T-helper 17 cell (primary cell): Measurements from ENCODE around the gene FAM163B. TPM values are rescaled to one million over a fixed set of nuclear protein-coding genes. Genes with fewer than 3 reads are reported as not detected.
"Not testable (repeated sequence)": the region's sequence is repeated elsewhere in the genome, so short reads cannot be mapped to it uniquely, and the experiment has no call there.

ENCODE experiments used
- ATAC-seq: fragments of 150-1000 bp; cut with Tn5 transposase; 2 replicates; pipeline ENCODE4 v1.10.0; 2021; ENCODE audit warnings: mild to moderate bottlenecking, moderate library complexity
- DNase-seq, 3 donors: peaks; one replicate each; pipeline versions ENCODE4 v3.0.0 to v3.0.0-alpha.2; 2020 to 2021
- H3K9me3 ChIP-seq: one replicate; pipeline ENCODE4 v1.7.0; 2013; ENCODE audit warnings: low read length, mild to moderate bottlenecking; ENCODE audit not compliant: control insufficient read depth, poor library complexity, severe bottlenecking
- H3K27ac Mint-ChIP-seq: one replicate; pipeline ENCODE4 v1.8.0; 2022; ENCODE audit warnings: mild to moderate bottlenecking, moderate library complexity, mixed read lengths
- H3K27me3 Mint-ChIP-seq: one replicate; pipeline ENCODE4 v1.8.0; 2022; ENCODE audit warnings: mixed read lengths
- H3K36me3 Mint-ChIP-seq: one replicate; pipeline ENCODE4 v1.8.0; 2022; ENCODE audit warnings: low read depth, mixed read lengths
- H3K4me1 Mint-ChIP-seq: one replicate; pipeline ENCODE4 v1.8.0; 2022; ENCODE audit warnings: mild to moderate bottlenecking, mixed read lengths
- H3K4me3 Mint-ChIP-seq: one replicate; pipeline ENCODE4 v1.8.0; 2022; ENCODE audit warnings: mild to moderate bottlenecking, moderate library complexity, mixed read lengths
- total RNA-seq, 4 donors: library from RNA in 2 of 4; stranded (reverse) in 2 of 4; gene quantifications; one replicate each; pipeline ENCODE4 v1.2.3 and lab custom pipeline; 2022 to 2026

Gene FAM163B
- total RNA-seq, 2 donors from 2014 or later: not detected

GRCh38 chr9:133568186-133568585 lies 41.0 kb downstream of the FAM163B start:
- DNase-seq (no peak), ATAC-seq (no peak)
- Mint-ChIP-seq H3K4me3 (no peak overlapping the region), H3K36me3 (peaks cover 3% of the 10 kb centered on the region), H3K4me1 (peaks cover 4% of the 10 kb centered on the region), H3K27ac (no peak overlapping the region), H3K27me3 (peaks cover 10% of the 10 kb centered on the region)
- no peaks in the 10 kb centered on the region for H3K9me3 ChIP-seq

GRCh38 chr9:133566817-133567216 lies 42.4 kb downstream of the FAM163B start:
- Mint-ChIP-seq H3K4me3 (no peak overlapping the region), H3K27ac (no peak overlapping the region)

GRCh38 chr9:133566382-133566781 lies 42.8 kb downstream of the FAM163B start:
- ATAC-seq (no peak), DNase-seq (no peak)
- no peak overlapping the region for H3K4me3 Mint-ChIP-seq
- peaks cover 7% of the 10 kb centered on the region for H3K27me3 Mint-ChIP-seq
- H3K27ac Mint-ChIP-seq: no peak overlapping the region
- H3K9me3 ChIP-seq: no peaks in the 10 kb centered on the region
- H3K4me1 Mint-ChIP-seq: peaks cover 4% of the 10 kb centered on the region
- peaks cover 3% of the 10 kb centered on the region for H3K36me3 Mint-ChIP-seq

More at GRCh38 chr9:133566817-133567216, 42.4 kb downstream of the FAM163B start:
- H3K4me1 Mint-ChIP-seq: peaks cover 4% of the 10 kb centered on the region
- H3K9me3 ChIP-seq: no peaks in the 10 kb centered on the region
- ATAC-seq (no peak), DNase-seq (no peak)
- peaks cover 7% of the 10 kb centered on the region for H3K27me3 Mint-ChIP-seq
- peaks cover 3% of the 10 kb centered on the region for H3K36me3 Mint-ChIP-seq

DNA sequence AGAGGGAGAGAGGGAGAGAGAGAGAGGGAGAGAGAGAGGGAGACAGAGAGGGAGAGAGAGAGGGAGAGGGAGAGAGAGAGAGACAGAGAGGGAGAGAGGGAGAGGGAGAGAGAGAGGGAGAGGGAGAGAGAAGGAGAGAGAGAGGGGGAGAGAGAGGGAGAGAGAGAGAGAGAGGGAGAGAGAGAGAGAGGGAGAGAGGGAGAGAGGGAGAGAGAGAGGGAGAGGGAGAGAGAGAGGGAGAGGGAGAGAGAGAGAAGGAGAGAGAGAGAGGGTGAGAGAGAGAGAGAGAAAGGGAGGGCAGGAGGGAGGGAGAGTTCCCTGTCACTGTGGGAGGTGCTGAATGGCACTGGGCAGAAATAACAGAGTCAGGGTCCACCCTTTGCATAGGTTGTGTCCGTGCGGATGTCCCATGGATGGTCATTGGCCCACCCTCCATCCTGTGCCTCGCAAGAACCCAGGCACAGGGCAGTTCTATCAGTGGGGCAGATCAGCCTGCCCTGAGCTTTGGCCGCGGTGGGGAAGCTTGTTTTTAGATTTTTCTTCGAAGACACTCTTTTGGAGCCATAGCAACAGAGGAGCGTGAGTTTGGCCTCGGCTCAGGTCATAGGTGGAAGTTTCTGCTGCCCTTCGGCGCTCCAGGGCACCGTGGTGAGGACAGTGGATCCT lies 44.6 kb downstream of the FAM163B start:
- DNase-seq (no peak), ATAC-seq (no peak)
- H3K9me3 ChIP-seq: no peaks in the 10 kb centered on the region
- H3K27ac Mint-ChIP-seq: peak overlapping the region; percentile 6
- peaks cover 12% of the 10 kb centered on the region for H3K27me3 Mint-ChIP-seq
- peaks cover 4% of the 10 kb centered on the region for H3K4me1 Mint-ChIP-seq
- no peak overlapping the region for H3K4me3 Mint-ChIP-seq
- peaks cover 3% of the 10 kb centered on the region for H3K36me3 Mint-ChIP-seq

- DNase-seq, H3K4me1 Mint-ChIP-seq, H3K36me3 Mint-ChIP-seq, ATAC-seq, H3K4me3 Mint-ChIP-seq, H3K9me3 ChIP-seq: not testable (repeated sequence)
- H3K27ac Mint-ChIP-seq: peak overlapping the region; percentile 6
- peaks cover 11% of the 10 kb centered on the region for H3K27me3 Mint-ChIP-seq
These were observed 45.4 kb downstream of the FAM163B start for GRCh38 chr9:133563814-133564213.

- ATAC-seq: no peak
- peaks cover 6% of the 10 kb centered on the region for H3K4me1 Mint-ChIP-seq
- H3K27ac Mint-ChIP-seq: peak overlapping the region; percentile 6
These were observed 45.8 kb downstream of the FAM163B start for GRCh38 chr9:133563291-133563796.

GRCh38 chr9:133562611-133563290 lies 46.4 kb downstream of the FAM163B start:
- ATAC-seq (no peak), DNase-seq (no peak)
- Mint-ChIP-seq H3K27ac (peak overlapping the region; percentile 6), H3K27me3 (peaks cover 19% of the 10 kb centered on the region), H3K4me3 (no peak overlapping the region), H3K36me3 (no peaks in the 10 kb centered on the region), H3K4me1 (peaks cover 6% of the 10 kb centered on the region)
- no peaks in the 10 kb centered on the region for H3K9me3 ChIP-seq

More at GRCh38 chr9:133563291-133563796, 45.8 kb downstream of the FAM163B start:
- Mint-ChIP-seq H3K36me3 (no peaks in the 10 kb centered on the region), H3K4me3 (no peak overlapping the region), H3K27me3 (peaks cover 14% of the 10 kb centered on the region)
- DNase-seq: no peak
- no peaks in the 10 kb centered on the region for H3K9me3 ChIP-seq

DNA sequence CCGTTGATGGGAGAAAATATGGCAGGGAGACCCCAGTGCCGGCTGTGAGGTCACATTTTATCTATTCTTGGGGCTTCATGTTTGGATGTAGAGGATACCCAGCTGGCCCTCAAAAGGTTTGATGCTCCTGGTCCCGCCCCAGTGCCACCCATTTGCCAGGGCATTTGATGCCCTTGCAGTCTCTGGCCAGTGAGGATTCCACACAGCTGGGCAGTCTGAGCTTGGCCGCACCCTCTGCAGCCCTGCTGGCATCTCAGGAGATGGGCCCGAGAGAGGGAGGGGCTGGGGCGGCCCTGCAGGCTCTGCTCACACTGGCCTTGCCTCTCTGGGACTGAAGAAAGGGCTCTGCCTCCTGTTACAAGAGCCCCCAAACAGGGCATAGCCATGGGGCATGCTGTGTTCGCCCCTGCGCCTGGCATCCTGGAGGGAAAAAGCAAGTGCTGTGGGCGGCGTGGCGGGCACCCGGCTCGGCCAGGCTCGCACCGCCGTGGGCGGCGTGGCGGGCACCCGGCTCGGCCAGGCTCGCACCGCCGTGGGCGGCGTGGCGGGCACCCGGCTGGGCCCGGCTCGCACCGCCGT lies 47.1 kb downstream of the FAM163B start:
- no peak for DNase-seq
- no peaks in the 10 kb centered on the region for H3K9me3 ChIP-seq
- H3K4me1 Mint-ChIP-seq: peaks cover 6% of the 10 kb centered on the region
- H3K36me3 Mint-ChIP-seq: no peaks in the 10 kb centered on the region
- H3K27ac Mint-ChIP-seq: no peak overlapping the region
- H3K27me3 Mint-ChIP-seq: peaks cover 21% of the 10 kb centered on the region
- no peak for ATAC-seq
- no peak overlapping the region for H3K4me3 Mint-ChIP-seq

- H3K4me1 Mint-ChIP-seq: peaks cover 6% of the 10 kb centered on the region
- no peak overlapping the region for H3K27ac Mint-ChIP-seq
- H3K9me3 ChIP-seq: no peaks in the 10 kb centered on the region
- no peaks in the 10 kb centered on the region for H3K36me3 Mint-ChIP-seq
- DNase-seq: no peak
- ATAC-seq: no peak
- peaks cover 25% of the 10 kb centered on the region for H3K27me3 Mint-ChIP-seq
- no peak overlapping the region for H3K4me3 Mint-ChIP-seq
These were observed 48.2 kb downstream of the FAM163B start for GRCh38 chr9:133560944-133561343.

DNA sequence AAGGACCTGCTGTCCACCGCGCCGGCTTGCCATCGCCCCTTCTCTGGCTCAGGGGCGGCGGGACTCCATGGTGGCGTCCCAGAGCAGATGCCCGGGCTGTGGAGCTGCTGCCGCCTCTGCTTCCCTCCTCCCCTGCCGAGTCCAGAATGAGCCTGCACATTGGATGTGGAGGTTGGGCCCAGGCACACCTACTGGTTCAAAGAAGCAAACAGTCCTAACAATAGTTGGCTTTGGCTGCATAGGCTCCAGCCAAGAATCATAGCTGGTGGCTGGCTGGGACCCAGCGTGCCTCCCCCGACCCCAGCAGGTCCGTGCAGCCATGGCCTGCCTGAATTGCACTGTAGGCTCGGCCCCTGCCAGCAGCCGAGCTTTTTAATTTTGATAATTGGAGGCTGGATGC lies 48.9 kb downstream of the FAM163B start:
- Mint-ChIP-seq H3K27me3 (peaks cover 31% of the 10 kb centered on the region), H3K27ac (no peak overlapping the region), H3K4me3 (no peak overlapping the region), H3K36me3 (no peaks in the 10 kb centered on the region), H3K4me1 (peaks cover 6% of the 10 kb centered on the region)
- DNase-seq (no peak), ATAC-seq (no peak)
- H3K9me3 ChIP-seq: no peaks in the 10 kb centered on the region

GRCh38 chr9:133558191-133559126 lies 50.7 kb downstream of the FAM163B start:
- Mint-ChIP-seq H3K36me3 (no peaks in the 10 kb centered on the region), H3K4me1 (peaks cover 4% of the 10 kb centered on the region), H3K27me3 (peaks cover 32% of the 10 kb centered on the region), H3K27ac (peak overlapping the region; percentile 8), H3K4me3 (no peak overlapping the region)
- DNase-seq: no peak
- ATAC-seq: no peak
- H3K9me3 ChIP-seq: no peaks in the 10 kb centered on the region

DNA sequence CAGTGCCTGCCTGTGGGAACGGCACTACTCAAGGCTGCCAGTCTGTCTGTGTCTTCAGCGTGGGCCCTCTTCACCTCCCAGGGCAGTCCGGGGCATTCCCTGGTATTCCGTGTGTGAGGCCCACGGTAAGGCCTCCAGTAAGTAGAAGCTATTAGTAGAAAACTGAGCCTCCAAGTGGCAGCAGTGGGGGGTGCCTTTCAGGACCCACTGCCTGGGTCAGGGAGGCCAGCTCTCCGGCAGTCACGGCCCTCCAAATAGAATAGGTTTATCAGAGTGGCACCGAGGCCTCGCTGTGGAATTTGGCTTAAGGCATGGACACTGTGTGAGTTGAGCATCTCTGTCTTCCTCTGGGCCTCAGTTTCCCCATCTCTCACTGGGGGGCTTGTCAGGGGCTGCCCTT lies 51.6 kb downstream of the FAM163B start:
- Mint-ChIP-seq H3K27me3 (peaks cover 35% of the 10 kb centered on the region), H3K4me3 (no peak overlapping the region), H3K4me1 (peaks cover 2% of the 10 kb centered on the region), H3K36me3 (no peaks in the 10 kb centered on the region), H3K27ac (no peak overlapping the region)
- no peak for ATAC-seq
- DNase-seq: no peak
- H3K9me3 ChIP-seq: no peaks in the 10 kb centered on the region

GRCh38 chr9:133556354-133556753 lies 52.8 kb downstream of the FAM163B start:
- Mint-ChIP-seq H3K4me3 (no peak overlapping the region), H3K27ac (no peak overlapping the region), H3K27me3 (peaks cover 40% of the 10 kb centered on the region), H3K36me3 (no peaks in the 10 kb centered on the region), H3K4me1 (peaks cover 2% of the 10 kb centered on the region)
- ATAC-seq (no peak), DNase-seq (no peak)
- no peaks in the 10 kb centered on the region for H3K9me3 ChIP-seq
